ENCODE results near the gene NRBF2.
"Not testable (repeated sequence)": the region's sequence is repeated elsewhere in the genome, so short reads cannot be mapped to it uniquely, and the experiment has no call there.

The NRBF2 gene

GRCh38 chr10:63120554-63120953, 12.6 kb upstream of the NRBF2 start:
- no peak for DNase-seq

- DNase-seq = no peak
Measured at GRCh38 chr10:63123727-63124362, 9.3 kb upstream of the NRBF2 start.

- DNase-seq = no peak
Measured at GRCh38 chr10:63125459-63125858, 7.7 kb upstream of the NRBF2 start.

GRCh38 chr10:63128443-63128842, 4.7 kb upstream of the NRBF2 start:
- no peak for DNase-seq

- no peak for DNase-seq
Measured at GRCh38 chr10:63129888-63130287, 3.2 kb upstream of the NRBF2 start.

- no peak for DNase-seq
Measured at GRCh38 chr10:63132651-63133055, 475 bp upstream of the NRBF2 start.

- DNase-seq = no peak
Measured at GRCh38 chr10:63133821-63134557, 861 bp downstream of the NRBF2 start.

GRCh38 chr10:63137306-63137705, 4.2 kb downstream of the NRBF2 start:
- DNase-seq = no peak

GRCh38 chr10:63140077-63140476, 6.9 kb downstream of the NRBF2 start:
- DNase-seq = no peak

GRCh38 chr10:63142136-63142535, 9.0 kb downstream of the NRBF2 start:
- no peak for DNase-seq

GRCh38 chr10:63143987-63144386, 10.9 kb downstream of the NRBF2 start:
- no peak for DNase-seq

GRCh38 chr10:63145782-63146181, 12.7 kb downstream of the NRBF2 start:
- no peak for DNase-seq

GRCh38 chr10:63146503-63146902, 13.4 kb downstream of the NRBF2 start:
- DNase-seq = no peak

GRCh38 chr10:63150745-63151144, 17.6 kb downstream of the NRBF2 start:
- DNase-seq = no peak

GRCh38 chr10:63153868-63154545, 20.9 kb downstream of the NRBF2 start:
- not testable (repeated sequence) for DNase-seq

- DNase-seq = no peak
Measured at GRCh38 chr10:63154546-63155387, 21.6 kb downstream of the NRBF2 start.

- no peak for DNase-seq
Measured at GRCh38 chr10:63155388-63156020, 22.4 kb downstream of the NRBF2 start.

- no peak for DNase-seq
Measured at GRCh38 chr10:63156236-63156635, 23.1 kb downstream of the NRBF2 start.

GRCh38 chr10:63157845-63158624, 24.9 kb downstream of the NRBF2 start:
- peak; percentile 45 for DNase-seq

- no peak for DNase-seq
Measured at GRCh38 chr10:63161592-63161991, 28.5 kb downstream of the NRBF2 start.

- DNase-seq = no peak
Measured at GRCh38 chr10:63164166-63164623, 31.1 kb downstream of the NRBF2 start.

- DNase-seq = no peak
Measured at GRCh38 chr10:63165249-63165648, 32.1 kb downstream of the NRBF2 start.
